Trophoblast cell (in vitro differentiated cells and primary cell): ENCODE data around the gene CDC14C.

Source experiments
- DNase-seq, 2 donors: peaks; one replicate each; pipeline ENCODE4 v3.0.0-alpha.2; 2016
- H2AFZ ChIP-seq: 2 replicates; pipeline ENCODE4 v1.6.1; 2013; ENCODE audit warnings: low read length, moderate library complexity, mild to moderate bottlenecking; ENCODE audit not compliant: insufficient read depth, poor library complexity
- H2AK5ac ChIP-seq: 2 replicates; pipeline ENCODE4 v1.6.1; 2013; ENCODE audit warnings: mild to moderate bottlenecking, low read length
- H2BK120ac ChIP-seq: 2 replicates; pipeline ENCODE4 v1.6.1; 2013; ENCODE audit warnings: low read length, mild to moderate bottlenecking, moderate library complexity; ENCODE audit not compliant: insufficient read depth, poor library complexity
- H2BK12ac ChIP-seq: 2 replicates; pipeline ENCODE4 v1.6.1; 2013; ENCODE audit warnings: mild to moderate bottlenecking, low read length, moderate library complexity
- H2BK5ac ChIP-seq: 2 replicates; pipeline ENCODE4 v1.6.1; 2013; ENCODE audit warnings: low read length, low read depth, moderate library complexity, mild to moderate bottlenecking; ENCODE audit not compliant: poor library complexity
- H3K14ac ChIP-seq: 2 replicates; pipeline ENCODE4 v1.6.1; 2013; ENCODE audit warnings: mild to moderate bottlenecking, low read length
- H3K18ac ChIP-seq: 2 replicates; pipeline ENCODE4 v1.6.1; 2013; ENCODE audit warnings: mild to moderate bottlenecking, low read length
- H3K23ac ChIP-seq: 2 replicates; pipeline ENCODE4 v1.6.1; 2013; ENCODE audit warnings: low read length
- H3K27ac ChIP-seq: 2 replicates; pipeline ENCODE4 v1.5.1; 2013; ENCODE audit warnings: low read depth, mild to moderate bottlenecking, inconsistent platforms, low read length, moderate library complexity
- H3K27me3 ChIP-seq: 2 replicates; pipeline ENCODE4 v1.6.1; 2013; ENCODE audit warnings: inconsistent platforms, mild to moderate bottlenecking, low read length, moderate library complexity; ENCODE audit not compliant: insufficient read depth
- H3K36me3 ChIP-seq, 2 experiments: 1 replicate in 1 of 2; 2 replicates in 1 of 2; pipeline ENCODE4 v1.6.1; 2013; ENCODE audit warnings: low read length in 2 of 2, mild to moderate bottlenecking in 2 of 2, moderate library complexity in 1 of 2; ENCODE audit not compliant: insufficient read depth in 2 of 2, control insufficient read depth in 1 of 2
- H3K4ac ChIP-seq: 2 replicates; pipeline ENCODE4 v1.6.1; 2013; ENCODE audit warnings: low read depth, mild to moderate bottlenecking, low read length, moderate library complexity
- H3K4me1 ChIP-seq, 2 experiments: 1 replicate in 1 of 2; 2 replicates in 1 of 2; pipeline ENCODE4 v1.6.1; 2013; ENCODE audit warnings: low read length in 2 of 2, mild to moderate bottlenecking in 2 of 2, moderate library complexity in 1 of 2; ENCODE audit not compliant: insufficient read depth in 2 of 2, control insufficient read depth in 1 of 2
- H3K4me2 ChIP-seq: 2 replicates; pipeline ENCODE4 v1.6.1; 2013; ENCODE audit warnings: inconsistent platforms, mild to moderate bottlenecking, low read length, moderate library complexity
- H3K4me3 ChIP-seq: 2 replicates; pipeline ENCODE4 v1.5.1; 2013; ENCODE audit warnings: mild to moderate bottlenecking, low read depth, low read length, inconsistent platforms
- H3K79me1 ChIP-seq: one replicate; pipeline ENCODE4 v1.6.1; 2013; ENCODE audit warnings: low read length
- H3K79me2 ChIP-seq: 2 replicates; pipeline ENCODE4 v1.6.1; 2013; ENCODE audit warnings: low read length, mild to moderate bottlenecking; ENCODE audit not compliant: control insufficient read depth, insufficient read depth, poor library complexity
- H3K9ac ChIP-seq: 2 replicates; pipeline ENCODE4 v1.6.1; 2013; ENCODE audit warnings: mild to moderate bottlenecking, low read length
- H3K9me3 ChIP-seq: 2 replicates; pipeline ENCODE4 v1.6.1; 2013; ENCODE audit warnings: low read depth, mild to moderate bottlenecking, control low read depth, inconsistent platforms, low read length; ENCODE audit not compliant: insufficient read depth
- H4K12ac ChIP-seq: 2 replicates; pipeline ENCODE4 v1.6.1; 2013; ENCODE audit warnings: low read depth, mild to moderate bottlenecking, low read length, moderate library complexity
- H4K8ac ChIP-seq: 2 replicates; pipeline ENCODE4 v1.6.1; 2013; ENCODE audit warnings: low read depth, mild to moderate bottlenecking, low read length, moderate library complexity
- H4K91ac ChIP-seq: one replicate; pipeline ENCODE4 v1.6.1; 2013; ENCODE audit warnings: low read depth, mild to moderate bottlenecking, low read length, moderate library complexity
- WGBS: extraction: QIAGEN DNeasy Blood & Tissue Kit; methylation state at CpG from one replicate; pipeline ENCODE4 v1.1.7; 2013; ENCODE audit warnings: missing lambda C conversion rate; ENCODE audit not compliant: insufficient read length, insufficient coverage; ENCODE audit errors: extremely low coverage; 5-methylcytosine and 5-hydroxymethylcytosine counted together

Gene CDC14C

GRCh38 chr7:48887500-48887899 is 36.8 kb upstream of the CDC14C start:
- Histone ChIP-seq H3K4me2 (no peak overlapping the region), H3K14ac (no peak overlapping the region), H3K9me3 (peaks cover 4% of the 10 kb centered on the region), H3K18ac (no peak overlapping the region), H3K79me1 (no peaks in the 10 kb centered on the region), H3K23ac (no peak overlapping the region), H3K4ac (no peak overlapping the region), H4K12ac (no peak overlapping the region), H2BK12ac (no peak overlapping the region), H2BK5ac (no peak overlapping the region), H3K36me3 (no peaks in the 10 kb centered on the region), H2BK120ac (no peak overlapping the region), H3K4me3 (no peak overlapping the region), H3K9ac (no peak overlapping the region), H3K4me1 (no peaks in the 10 kb centered on the region), H3K79me2 (no peaks in the 10 kb centered on the region), H4K8ac (no peak overlapping the region), H3K27ac (no peak overlapping the region), H4K91ac (no peak overlapping the region), H3K27me3 (no peaks in the 10 kb centered on the region), H2AK5ac (no peak overlapping the region), H2AFZ (no peak overlapping the region)
- WGBS, result no CpG with 5 or more reads among the region's 2 CpGs
- DNase-seq, result peak in 1 of 2 donors; percentile 10

- no peak overlapping the region for H4K12ac ChIP-seq
- no peak for DNase-seq
- no peaks in the 10 kb centered on the region for H3K36me3 ChIP-seq
- H2AK5ac ChIP-seq, result no peak overlapping the region
- H2BK5ac ChIP-seq, result no peak overlapping the region
- no peak overlapping the region for H4K91ac ChIP-seq
- no peaks in the 10 kb centered on the region for H3K4me1 ChIP-seq
- no peak overlapping the region for H3K27ac ChIP-seq
- H3K27me3 ChIP-seq, result no peaks in the 10 kb centered on the region
- no peak overlapping the region for H3K4ac ChIP-seq
- WGBS, result no CpG with 5 or more reads among the region's 1 CpG
- no peak overlapping the region for H3K9ac ChIP-seq
- no peaks in the 10 kb centered on the region for H3K79me1 ChIP-seq
- H3K14ac ChIP-seq, result no peak overlapping the region
- H2AFZ ChIP-seq, result no peak overlapping the region
- no peak overlapping the region for H3K23ac ChIP-seq
- no peak overlapping the region for H2BK120ac ChIP-seq
- H3K9me3 ChIP-seq, result peaks cover 4% of the 10 kb centered on the region
- no peak overlapping the region for H2BK12ac ChIP-seq
- no peaks in the 10 kb centered on the region for H3K79me2 ChIP-seq
- no peak overlapping the region for H3K4me2 ChIP-seq
- no peak overlapping the region for H3K4me3 ChIP-seq
- no peak overlapping the region for H4K8ac ChIP-seq
- no peak overlapping the region for H3K18ac ChIP-seq
Observed at GRCh38 chr7:48894574-48894973, 29.8 kb upstream of the CDC14C start.

- no peak overlapping the region for H4K12ac ChIP-seq
- H3K4ac ChIP-seq, result no peak overlapping the region
- no peak overlapping the region for H3K23ac ChIP-seq
- H3K14ac ChIP-seq, result no peak overlapping the region
- no peaks in the 10 kb centered on the region for H3K4me1 ChIP-seq
- no CpG with 5 or more reads among the region's 2 CpGs for WGBS
- DNase-seq, result no peak
- no peak overlapping the region for H2BK12ac ChIP-seq
- H3K9me3 ChIP-seq, result no peaks in the 10 kb centered on the region
- H4K91ac ChIP-seq, result no peak overlapping the region
- no peak overlapping the region for H3K4me2 ChIP-seq
- no peak overlapping the region for H2BK5ac ChIP-seq
- no peak overlapping the region for H4K8ac ChIP-seq
- H2AK5ac ChIP-seq, result no peak overlapping the region
- H2BK120ac ChIP-seq, result no peak overlapping the region
- H3K79me2 ChIP-seq, result no peaks in the 10 kb centered on the region
- no peak overlapping the region for H3K9ac ChIP-seq
- no peak overlapping the region for H3K27ac ChIP-seq
- H3K27me3 ChIP-seq, result no peaks in the 10 kb centered on the region
- H3K79me1 ChIP-seq, result no peaks in the 10 kb centered on the region
- H3K4me3 ChIP-seq, result no peak overlapping the region
- H2AFZ ChIP-seq, result no peak overlapping the region
- H3K36me3 ChIP-seq, result no peaks in the 10 kb centered on the region
- no peak overlapping the region for H3K18ac ChIP-seq
Observed at GRCh38 chr7:48899932-48900331, 24.4 kb upstream of the CDC14C start.

GRCh38 chr7:48901966-48902365 is 22.4 kb upstream of the CDC14C start:
- Histone ChIP-seq H3K23ac (no peak overlapping the region), H3K9ac (no peak overlapping the region), H3K14ac (no peak overlapping the region), H2AFZ (no peak overlapping the region), H3K79me1 (no peaks in the 10 kb centered on the region), H3K9me3 (no peaks in the 10 kb centered on the region), H3K4ac (no peak overlapping the region), H4K12ac (no peak overlapping the region), H3K36me3 (no peaks in the 10 kb centered on the region), H4K91ac (no peak overlapping the region), H4K8ac (no peak overlapping the region), H2AK5ac (no peak overlapping the region), H3K18ac (no peak overlapping the region), H3K27ac (no peak overlapping the region), H2BK12ac (no peak overlapping the region), H2BK120ac (no peak overlapping the region), H3K27me3 (no peaks in the 10 kb centered on the region), H3K79me2 (no peaks in the 10 kb centered on the region), H3K4me3 (no peak overlapping the region), H2BK5ac (no peak overlapping the region), H3K4me2 (no peak overlapping the region), H3K4me1 (no peaks in the 10 kb centered on the region)
- no CpG with 5 or more reads among the region's 3 CpGs for WGBS
- DNase-seq, result no peak
